Panc1 (cell line): Measurements from ENCODE around the gene SND1.

Source experiments
- POLR2AphosphoS5 ChIP-seq: IDR thresholded peaks from 2 replicates; pipeline ENCODE4 v1.6.1; 2012; ENCODE audit warnings: mild to moderate bottlenecking, low read depth, low read length, moderate library complexity
- TF ChIP-seq, protein P1 (sequence below): fragments of 450-650 bp; IDR thresholded peaks from 2 replicates; pipeline ENCODE4 v1.5.1; 2017; ENCODE audit warnings: mild to moderate bottlenecking

DNA sequence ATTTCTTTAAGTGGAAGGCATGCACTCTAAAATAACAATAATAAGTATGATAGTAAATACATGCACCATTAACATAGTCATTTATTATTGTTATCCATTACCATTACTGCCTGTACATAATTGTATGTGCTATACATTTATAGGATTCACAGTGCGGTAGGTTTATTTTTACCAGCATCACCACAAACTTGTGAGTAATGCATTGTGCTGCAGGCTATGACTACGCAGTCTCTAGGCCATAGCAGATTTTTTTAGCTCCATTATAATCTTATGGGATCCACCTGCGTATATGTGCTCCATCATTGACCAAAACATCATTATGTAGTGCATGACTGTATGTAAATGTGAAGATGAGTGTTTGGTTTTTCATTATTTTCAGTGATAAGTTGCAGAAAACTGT lies 219.2 kb downstream of the SND1 start:
- TF ChIP-seq, protein P1, sequence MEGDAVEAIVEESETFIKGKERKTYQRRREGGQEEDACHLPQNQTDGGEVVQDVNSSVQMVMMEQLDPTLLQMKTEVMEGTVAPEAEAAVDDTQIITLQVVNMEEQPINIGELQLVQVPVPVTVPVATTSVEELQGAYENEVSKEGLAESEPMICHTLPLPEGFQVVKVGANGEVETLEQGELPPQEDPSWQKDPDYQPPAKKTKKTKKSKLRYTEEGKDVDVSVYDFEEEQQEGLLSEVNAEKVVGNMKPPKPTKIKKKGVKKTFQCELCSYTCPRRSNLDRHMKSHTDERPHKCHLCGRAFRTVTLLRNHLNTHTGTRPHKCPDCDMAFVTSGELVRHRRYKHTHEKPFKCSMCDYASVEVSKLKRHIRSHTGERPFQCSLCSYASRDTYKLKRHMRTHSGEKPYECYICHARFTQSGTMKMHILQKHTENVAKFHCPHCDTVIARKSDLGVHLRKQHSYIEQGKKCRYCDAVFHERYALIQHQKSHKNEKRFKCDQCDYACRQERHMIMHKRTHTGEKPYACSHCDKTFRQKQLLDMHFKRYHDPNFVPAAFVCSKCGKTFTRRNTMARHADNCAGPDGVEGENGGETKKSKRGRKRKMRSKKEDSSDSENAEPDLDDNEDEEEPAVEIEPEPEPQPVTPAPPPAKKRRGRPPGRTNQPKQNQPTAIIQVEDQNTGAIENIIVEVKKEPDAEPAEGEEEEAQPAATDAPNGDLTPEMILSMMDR, result no peak
- TF ChIP-seq POLR2AphosphoS5, result no peak
